Activated naive CD4-positive, alpha-beta T cell treated with anti-CD3 and anti-CD28 coated beads for 36 hours (primary cell): ENCODE data around the gene RAB8A. TPM values are rescaled to one million over a fixed set of nuclear protein-coding genes. Genes with fewer than 3 reads are reported as not detected.
"Not testable (repeated sequence)": the region's sequence is repeated elsewhere in the genome, so short reads cannot be mapped to it uniquely, and the experiment has no call there.

ENCODE experiments used
- CTCF ChIA-PET: fragments of 350-600 bp; sonication (Branson Sonifier 250); formaldehyde crosslinking; loops from one replicate; lab custom pipeline; 2021; ENCODE audit warnings: antibody characterized with exemption; lab: Charles Lee
- DNase-seq: peaks from one replicate; pipeline ENCODE4 v3.0.0-alpha.2; 2020
- H3K27ac Mint-ChIP-seq: one replicate; pipeline ENCODE4 v1.8.0; 2021; ENCODE audit warnings: mild to moderate bottlenecking, mixed read lengths
- H3K27me3 Mint-ChIP-seq: one replicate; pipeline ENCODE4 v1.8.0; 2021; ENCODE audit warnings: low read depth, mixed read lengths
- H3K36me3 Mint-ChIP-seq: one replicate; pipeline ENCODE4 v1.8.0; 2021; ENCODE audit warnings: low read depth, mixed read lengths
- H3K4me1 Mint-ChIP-seq: one replicate; pipeline ENCODE4 v1.8.0; 2021; ENCODE audit warnings: low read depth, mixed read lengths
- H3K4me3 Mint-ChIP-seq: one replicate; pipeline ENCODE4 v1.8.0; 2021; ENCODE audit warnings: mild to moderate bottlenecking, moderate library complexity, mixed read lengths
- H3K9me3 Mint-ChIP-seq: one replicate; pipeline ENCODE4 v1.8.0; 2021; ENCODE audit warnings: mixed read lengths
- intact Hi-C: fragments of 100-400 bp; cut with micrococcal nuclease; formaldehyde crosslinking; loops from one replicate; pipeline ENCODE4 v1.15.1; 2023
- total RNA-seq, 2 experiments: library from RNA; stranded (reverse); gene quantifications; one replicate each; pipeline ENCODE4 v1.2.3, GENCODE V29; 2021

RAB8A gene
- total RNA-seq, 2 experiments from 2014 or later: 90.5 to 95.2 TPM

GRCh38 chr19:16085115-16085514 is 26.6 kb upstream of the RAB8A start:
- Mint-ChIP-seq H3K27ac (peak overlapping the region; percentile 88), H3K4me1 (peaks cover 58% of the 10 kb centered on the region), H3K27me3 (no peaks in the 10 kb centered on the region), H3K4me3 (no peak overlapping the region), H3K9me3 (no peaks in the 10 kb centered on the region), H3K36me3 (peaks cover 83% of the 10 kb centered on the region)
- CTCF ChIA-PET: interaction anchor here (0.8 to 3.8 kb wide), 4 partner anchors 10 to 298 kb away, joined by 3 to 20 read pairs (median 9); no protein-coding TSS in a partner anchor
- DNase-seq: no peak
- intact Hi-C loops: no loop called here

- intact Hi-C loops: loop anchor here (2.0 kb wide), 2 partner anchors 17 to 37 kb away; no protein-coding TSS in a partner anchor
- H3K4me3 Mint-ChIP-seq, H3K9me3 Mint-ChIP-seq, H3K27ac Mint-ChIP-seq, H3K27me3 Mint-ChIP-seq, DNase-seq: not testable (repeated sequence)
- Mint-ChIP-seq H3K4me1 (peaks cover 37% of the 10 kb centered on the region), H3K36me3 (peaks cover 75% of the 10 kb centered on the region)
- CTCF ChIA-PET: interaction anchor here (0.7 to 2.7 kb wide), 4 partner anchors 21 to 98 kb away, joined by 3 to 9 read pairs (median 6); partner anchors contain the start of genes FAM32A and RAB8A
These were observed 24.3 kb upstream of the RAB8A start for GRCh38 chr19:16087404-16087803.

- no peak overlapping the region for H3K27ac Mint-ChIP-seq
- intact Hi-C loops: loop anchor here (2.0 kb wide), 2 partner anchors 17 to 37 kb away; no protein-coding TSS in a partner anchor
- DNase-seq: no peak
- H3K4me3 Mint-ChIP-seq: no peak overlapping the region
- peaks cover 35% of the 10 kb centered on the region for H3K4me1 Mint-ChIP-seq
- no peaks in the 10 kb centered on the region for H3K27me3 Mint-ChIP-seq
- peaks cover 75% of the 10 kb centered on the region for H3K36me3 Mint-ChIP-seq
- CTCF ChIA-PET: interaction anchor here (0.7 to 2.7 kb wide), 2 partner anchors 21 to 24 kb away, joined by 3 to 9 read pairs; no protein-coding TSS in a partner anchor
- H3K9me3 Mint-ChIP-seq: no peaks in the 10 kb centered on the region
These were observed 23.7 kb upstream of the RAB8A start for GRCh38 chr19:16087940-16088339.

GRCh38 chr19:16088351-16089009 is 23.2 kb upstream of the RAB8A start:
- DNase-seq: no peak
- peaks cover 75% of the 10 kb centered on the region for H3K36me3 Mint-ChIP-seq
- intact Hi-C loops: no loop called here
- no peaks in the 10 kb centered on the region for H3K27me3 Mint-ChIP-seq
- peaks cover 33% of the 10 kb centered on the region for H3K4me1 Mint-ChIP-seq
- H3K4me3 Mint-ChIP-seq: no peak overlapping the region
- peak overlapping the region; percentile 6 for H3K27ac Mint-ChIP-seq
- CTCF ChIA-PET: interaction anchor here (1.0 to 2.7 kb wide), 4 partner anchors 22 to 26 kb away, joined by 3 to 9 read pairs (median 4); no protein-coding TSS in a partner anchor
- no peaks in the 10 kb centered on the region for H3K9me3 Mint-ChIP-seq

- H3K9me3 Mint-ChIP-seq: no peaks in the 10 kb centered on the region
- H3K27me3 Mint-ChIP-seq: no peaks in the 10 kb centered on the region
- intact Hi-C loops: no loop called here
- H3K27ac Mint-ChIP-seq: peak overlapping the region; percentile 30
- CTCF ChIA-PET: interaction anchor here (1.0 to 1.2 kb wide), 3 partner anchors 23 to 27 kb away, joined by 3 to 4 read pairs (median 4); no protein-coding TSS in a partner anchor
- DNase-seq: no peak
- H3K4me3 Mint-ChIP-seq: no peak overlapping the region
- H3K4me1 Mint-ChIP-seq: peaks cover 33% of the 10 kb centered on the region
- H3K36me3 Mint-ChIP-seq: peaks cover 76% of the 10 kb centered on the region
These were observed 22.5 kb upstream of the RAB8A start for GRCh38 chr19:16089010-16089846.

- intact Hi-C loops: no loop called here
- H3K4me3 Mint-ChIP-seq: no peak overlapping the region
- CTCF ChIA-PET: interaction anchor here (0.7 kb wide), 1 partner anchor 200 kb away, joined by 3 read pairs; no protein-coding TSS in a partner anchor
- no peak for DNase-seq
- H3K9me3 Mint-ChIP-seq: no peaks in the 10 kb centered on the region
- no peaks in the 10 kb centered on the region for H3K27me3 Mint-ChIP-seq
- H3K4me1 Mint-ChIP-seq: peaks cover 27% of the 10 kb centered on the region
- H3K36me3 Mint-ChIP-seq: peaks cover 76% of the 10 kb centered on the region
- H3K27ac Mint-ChIP-seq: peak overlapping the region; percentile 68
These were observed 19.9 kb upstream of the RAB8A start for GRCh38 chr19:16091546-16092475.

- intact Hi-C loops: no loop called here
- DNase-seq: no peak
- Mint-ChIP-seq H3K4me3 (no peak overlapping the region), H3K27me3 (no peaks in the 10 kb centered on the region), H3K36me3 (peaks cover 75% of the 10 kb centered on the region), H3K27ac (peak overlapping the region; percentile 74), H3K4me1 (peaks cover 28% of the 10 kb centered on the region), H3K9me3 (no peaks in the 10 kb centered on the region)
- CTCF ChIA-PET: interaction anchor here (0.7 to 2.4 kb wide), 6 partner anchors 9 to 53 kb away, joined by 3 to 14 read pairs (median 4); no protein-coding TSS in a partner anchor
These were observed 17.2 kb upstream of the RAB8A start for GRCh38 chr19:16094360-16095070.

GRCh38 chr19:16095071-16095571 is 16.6 kb upstream of the RAB8A start:
- peaks cover 28% of the 10 kb centered on the region for H3K4me1 Mint-ChIP-seq
- no peak overlapping the region for H3K4me3 Mint-ChIP-seq
- peaks cover 75% of the 10 kb centered on the region for H3K36me3 Mint-ChIP-seq
- H3K27me3 Mint-ChIP-seq: no peaks in the 10 kb centered on the region
- peak overlapping the region; percentile 74 for H3K27ac Mint-ChIP-seq
- no peaks in the 10 kb centered on the region for H3K9me3 Mint-ChIP-seq
- intact Hi-C loops: no loop called here
- DNase-seq: no peak
- CTCF ChIA-PET: interaction anchor here (0.7 to 2.4 kb wide), 9 partner anchors 9 to 90 kb away, joined by 3 to 14 read pairs (median 4); partner anchors contain the start of genes FAM32A and RAB8A

- H3K36me3 Mint-ChIP-seq: peaks cover 73% of the 10 kb centered on the region
- intact Hi-C loops: no loop called here
- H3K4me3 Mint-ChIP-seq: no peak overlapping the region
- H3K9me3 Mint-ChIP-seq: no peaks in the 10 kb centered on the region
- DNase-seq: no peak
- CTCF ChIA-PET: interaction anchor here (0.6 to 2.4 kb wide), 6 partner anchors 11 to 96 kb away, joined by 3 to 14 read pairs (median 6); partner anchors contain the start of gene RAB8A
- peak overlapping the region; percentile 50 for H3K27ac Mint-ChIP-seq
- H3K27me3 Mint-ChIP-seq: no peaks in the 10 kb centered on the region
- H3K4me1 Mint-ChIP-seq: peaks cover 28% of the 10 kb centered on the region
These were observed 15.3 kb upstream of the RAB8A start for GRCh38 chr19:16096280-16096855.

- CTCF ChIA-PET: interaction anchor here (1.1 to 1.4 kb wide), 2 partner anchors 57 to 88 kb away, joined by 3 to 5 read pairs; no protein-coding TSS in a partner anchor
- no peaks in the 10 kb centered on the region for H3K9me3 Mint-ChIP-seq
- intact Hi-C loops: no loop called here
These were observed 13.3 kb upstream of the RAB8A start for GRCh38 chr19:16098416-16098768.

More at GRCh38 chr19:16098416-16098768, 13.3 kb upstream of the RAB8A start:
- peaks cover 27% of the 10 kb centered on the region for H3K4me1 Mint-ChIP-seq
- H3K27ac Mint-ChIP-seq: no peak overlapping the region
- no peak for DNase-seq
- H3K36me3 Mint-ChIP-seq: peaks cover 64% of the 10 kb centered on the region
- no peaks in the 10 kb centered on the region for H3K27me3 Mint-ChIP-seq
- H3K4me3 Mint-ChIP-seq: no peak overlapping the region
